Vagina (tissue), 2 donors: ENCODE results near the gene CCBE1.

Experiments
- CTCF ChIP-seq, 3 experiments: fragments of 450-650 bp in 2 of 3; fragments of 200-600 bp in 1 of 3; sonication (generic) in 1 of 3; IDR thresholded peaks; one replicate each; pipeline ENCODE4 v1.5.1; 2017 to 2019; ENCODE audit warnings: antibody characterized with exemption in 3 of 3, mild to moderate bottlenecking in 2 of 3, moderate library complexity in 2 of 3
- POLR2A ChIP-seq, 2 donors: fragments of 450-650 bp; IDR thresholded peaks; one replicate each; pipeline ENCODE4 v1.6.1; 2017; ENCODE audit warnings: antibody characterized with exemption in 2 of 2, mild to moderate bottlenecking in 2 of 2, moderate library complexity in 2 of 2
- POLR2AphosphoS5 ChIP-seq, 2 donors: sonication (generic); formaldehyde crosslinking; IDR thresholded peaks; one replicate each; pipeline ENCODE4 v1.9.0; 2017; ENCODE audit warnings: antibody characterized with exemption in 2 of 2, mild to moderate bottlenecking in 2 of 2, low read depth in 1 of 2; ENCODE audit not compliant: insufficient read depth in 1 of 2

GRCh38 chr18:59559528-59559927 is 137.7 kb downstream of the CCBE1 start:
- TF ChIP-seq CTCF (IDR thresholded peaks at IDR 0.05) (no peak), POLR2A (IDR thresholded peaks at IDR 0.05) (no peak), POLR2AphosphoS5 (IDR thresholded peaks at IDR 0.05; ENCODE audit: insufficient read depth in 1 of 2, low read depth in 1 of 2) (no peak)
